ENCODE results near the gene SULT2B1. TPM values are rescaled to one million over a fixed set of nuclear protein-coding genes. Genes with fewer than 3 reads are reported as not detected.
"Not testable (repeated sequence)": the region's sequence is repeated elsewhere in the genome, so short reads cannot be mapped to it uniquely, and the experiment has no call there.

Gene SULT2B1
- total RNA-seq, 1 donor from 2014 or later, result not detected

DNA sequence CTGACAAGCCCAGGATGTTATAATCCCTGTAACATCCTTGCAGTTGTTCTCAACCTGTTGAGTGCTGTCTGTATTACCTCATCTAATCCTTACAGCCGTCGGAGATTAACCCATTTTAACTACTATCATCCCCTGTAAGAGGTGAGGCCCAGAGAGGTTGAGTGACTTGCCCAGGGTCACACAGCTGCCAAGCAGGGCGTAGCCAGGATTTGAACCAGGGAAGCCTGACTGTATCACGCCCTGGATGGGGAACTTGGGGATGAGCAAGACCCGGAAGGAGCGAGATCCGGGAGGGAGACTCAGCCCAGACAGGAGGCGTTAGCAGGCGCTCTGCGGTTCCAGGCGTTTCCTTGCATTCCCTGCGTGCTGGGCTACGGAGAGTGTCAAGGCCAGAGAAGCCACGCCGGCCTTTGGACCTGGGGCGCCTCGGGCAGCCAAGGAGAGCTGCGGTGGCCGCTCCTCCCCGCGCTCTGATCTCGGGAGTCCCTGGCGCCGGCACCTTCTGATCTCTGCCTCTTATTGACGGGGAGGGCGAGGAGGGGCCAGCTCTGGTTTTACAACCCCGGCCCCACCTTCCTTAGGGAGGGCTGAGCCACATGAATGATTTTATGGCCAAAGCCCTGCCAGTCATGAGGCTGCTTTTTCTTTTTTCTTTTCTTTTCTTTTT lies 6.2 kb downstream of the SULT2B1 start:
- peak; percentile 90 for DNase-seq (ENCODE audit: low read depth)

DNA sequence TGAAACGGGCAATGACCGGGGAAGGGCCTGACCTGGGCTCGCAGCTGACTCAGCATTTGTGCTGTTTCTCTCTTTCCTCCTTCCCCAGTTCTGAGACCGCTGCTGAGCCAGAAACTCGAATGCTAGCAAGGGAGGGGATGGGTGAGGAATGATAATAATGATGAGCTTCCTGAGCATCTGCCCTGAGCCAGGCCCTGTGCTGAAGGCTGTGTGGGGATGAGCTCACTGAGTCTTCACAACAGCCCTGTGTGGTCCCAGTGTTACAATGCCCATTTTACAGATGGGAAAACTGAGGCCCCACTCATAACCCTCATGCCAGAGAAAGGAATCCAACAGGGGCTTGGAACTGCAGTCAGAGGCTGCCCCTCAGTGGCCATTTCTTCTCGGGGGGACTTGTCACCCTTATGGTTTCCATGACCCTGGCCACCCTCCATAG lies 8.1 kb downstream of the SULT2B1 start:
- DNase-seq (ENCODE audit: low read depth), result no peak

- DNase-seq (ENCODE audit: low read depth), result no peak
Measured at GRCh38 chr19:48561412-48561811, 9.4 kb downstream of the SULT2B1 start.

DNA sequence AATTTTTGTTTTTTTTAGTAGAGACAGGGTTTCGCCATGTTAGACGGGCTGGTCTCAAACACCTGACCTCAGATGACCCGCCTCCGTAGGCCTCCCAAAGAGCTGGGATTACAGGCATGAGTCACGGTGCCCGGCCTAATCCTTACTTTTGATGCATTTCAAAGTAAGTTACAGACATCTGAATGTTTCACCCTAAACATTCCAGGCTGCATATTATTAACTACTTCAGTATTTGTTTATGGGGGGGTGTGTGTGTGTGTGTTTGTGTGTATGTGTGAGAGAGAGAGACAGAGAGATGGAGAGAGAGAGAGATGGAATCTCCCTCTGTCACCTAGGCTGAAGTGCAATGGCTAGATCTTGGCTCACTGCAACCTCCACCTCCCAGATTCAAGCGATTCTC lies 13.1 kb downstream of the SULT2B1 start:
- DNase-seq (ENCODE audit: low read depth), result peak; percentile 67

GRCh38 chr19:48568345-48568886 lies 16.4 kb downstream of the SULT2B1 start:
- DNase-seq (ENCODE audit: low read depth), result peak; percentile 91

DNA sequence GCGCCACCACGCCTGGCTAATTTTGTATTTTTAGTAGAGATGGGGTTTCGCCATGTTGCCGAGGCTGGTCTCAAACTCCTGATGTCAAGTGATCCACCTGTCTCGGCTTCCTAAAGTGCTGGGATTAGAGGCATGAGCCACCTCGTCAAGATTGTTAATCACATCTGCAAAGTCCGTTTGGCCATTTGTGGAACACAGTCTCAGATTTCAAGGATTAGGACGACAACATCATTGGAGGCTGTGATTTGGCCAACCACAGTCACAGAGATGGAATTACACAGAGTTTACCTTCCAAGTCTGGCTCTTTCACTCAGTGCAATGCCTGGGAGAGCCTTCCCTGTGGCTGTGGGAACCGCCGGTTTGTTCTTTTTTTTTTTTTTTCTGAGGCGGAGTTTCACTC lies 17.8 kb downstream of the SULT2B1 start:
- peak; percentile 29 for DNase-seq (ENCODE audit: low read depth)

GRCh38 chr19:48571378-48572162 lies 19.6 kb downstream of the SULT2B1 start:
- peak; percentile 13 for DNase-seq (ENCODE audit: low read depth)

GRCh38 chr19:48573163-48573505 lies 21.2 kb downstream of the SULT2B1 start:
- DNase-seq (ENCODE audit: low read depth), result no peak

GRCh38 chr19:48575931-48576622 lies 24.1 kb downstream of the SULT2B1 start:
- DNase-seq (ENCODE audit: low read depth), result no peak

- not testable (repeated sequence) for DNase-seq (ENCODE audit: low read depth)
Measured at GRCh38 chr19:48577908-48578307, 25.9 kb downstream of the SULT2B1 start.

GRCh38 chr19:48578891-48579290 lies 26.9 kb downstream of the SULT2B1 start:
- DNase-seq (ENCODE audit: low read depth), result no peak

DNA sequence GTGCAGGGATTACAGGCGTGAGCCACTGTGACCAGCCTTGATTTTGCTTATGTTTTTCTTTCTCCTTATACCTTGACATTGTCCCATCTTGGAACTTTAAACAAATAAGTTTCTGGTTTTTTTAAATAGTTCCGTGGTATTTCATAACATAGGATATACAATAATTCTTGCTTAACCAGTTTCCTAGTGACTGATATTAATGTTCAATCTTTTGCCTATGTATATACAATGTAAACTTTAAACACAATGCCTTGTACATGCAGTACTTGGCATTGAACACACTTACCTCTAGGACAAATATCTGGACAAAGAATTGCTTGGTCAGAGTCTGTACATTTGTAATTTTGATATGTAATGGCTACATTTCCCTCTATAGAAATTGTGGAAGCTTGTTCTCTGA lies 30.2 kb downstream of the SULT2B1 start:
- DNase-seq (ENCODE audit: low read depth), result no peak

DNA sequence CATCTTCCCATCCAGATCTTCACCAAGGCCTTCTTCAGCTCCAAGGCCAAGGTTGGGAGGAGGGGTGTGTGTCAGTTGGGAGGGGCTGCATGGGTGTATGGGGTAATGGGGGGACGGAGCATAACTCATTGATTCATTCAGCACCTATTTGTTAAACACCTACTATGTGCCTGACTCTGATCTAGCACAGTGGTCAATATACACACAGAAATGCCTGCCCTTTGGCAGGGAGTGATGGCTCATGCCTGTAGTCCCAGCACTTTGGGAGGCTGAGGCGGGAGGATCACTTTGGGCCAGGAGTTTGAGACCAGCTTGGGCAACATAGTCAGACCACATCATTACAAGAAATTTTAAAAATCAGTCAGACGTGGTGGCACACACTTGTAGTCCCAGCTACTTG lies 35.4 kb downstream of the SULT2B1 start:
- no peak for DNase-seq (ENCODE audit: low read depth)

DNA sequence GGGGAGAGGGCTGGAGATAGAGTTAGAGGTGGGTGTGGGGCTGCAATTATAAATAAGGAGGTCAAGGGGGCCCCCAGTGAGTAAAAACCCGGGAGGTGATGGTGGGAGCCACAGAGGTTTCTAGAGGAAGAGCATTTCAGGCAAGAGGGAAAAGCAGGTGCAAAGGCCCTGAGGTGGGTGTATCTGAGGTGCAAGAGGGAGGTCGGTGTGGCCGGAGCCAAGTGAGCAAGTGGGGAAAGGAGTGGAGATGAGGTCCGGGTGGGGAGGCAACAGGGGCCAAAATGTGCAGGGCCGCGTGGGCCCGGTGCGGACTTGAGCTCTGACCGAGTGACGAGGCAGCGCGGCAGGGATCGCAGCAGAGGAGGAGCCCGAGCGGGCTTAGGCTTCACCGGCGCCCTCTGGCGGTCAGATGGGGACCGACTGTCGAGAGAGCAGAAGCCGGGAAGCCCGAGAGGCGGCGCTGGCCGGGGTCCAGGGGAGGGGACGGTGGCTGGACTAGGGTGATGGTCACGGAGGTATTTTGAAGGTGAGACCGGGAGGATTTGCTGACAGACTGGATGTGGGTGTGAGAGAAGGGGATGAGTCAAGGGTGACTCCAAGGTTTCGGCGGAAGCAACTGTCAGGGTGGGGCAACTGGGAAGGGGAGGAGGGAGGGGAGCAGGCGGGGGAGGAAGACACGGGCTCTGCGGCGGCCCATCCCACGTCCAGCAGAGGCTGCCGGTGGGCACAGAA lies 36.9 kb downstream of the SULT2B1 start:
- peak; percentile 71 for DNase-seq (ENCODE audit: low read depth)

DNA sequence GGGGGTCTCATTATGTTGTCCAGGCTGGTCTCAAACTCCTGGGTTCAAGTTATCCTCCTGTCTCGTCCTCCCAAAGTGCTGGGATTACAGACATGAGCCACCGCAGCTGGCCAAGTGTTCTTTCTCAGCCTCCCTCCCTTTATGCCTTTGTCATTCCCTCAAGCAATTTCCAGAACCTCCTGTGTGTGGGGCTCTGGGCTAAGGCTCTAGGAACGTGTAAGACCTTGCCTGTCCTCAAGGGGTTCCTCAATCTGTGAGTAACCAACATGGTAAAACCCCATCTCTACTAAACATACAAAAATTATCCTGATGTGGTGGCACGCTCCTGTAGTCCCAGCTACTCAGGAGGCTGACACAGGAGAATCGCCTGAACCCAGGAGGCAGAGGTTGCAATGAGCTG lies 39.0 kb downstream of the SULT2B1 start:
- DNase-seq (ENCODE audit: low read depth), result no peak

- DNase-seq (ENCODE audit: low read depth), result no peak
Measured at GRCh38 chr19:48595171-48595570, 43.2 kb downstream of the SULT2B1 start.

DNA sequence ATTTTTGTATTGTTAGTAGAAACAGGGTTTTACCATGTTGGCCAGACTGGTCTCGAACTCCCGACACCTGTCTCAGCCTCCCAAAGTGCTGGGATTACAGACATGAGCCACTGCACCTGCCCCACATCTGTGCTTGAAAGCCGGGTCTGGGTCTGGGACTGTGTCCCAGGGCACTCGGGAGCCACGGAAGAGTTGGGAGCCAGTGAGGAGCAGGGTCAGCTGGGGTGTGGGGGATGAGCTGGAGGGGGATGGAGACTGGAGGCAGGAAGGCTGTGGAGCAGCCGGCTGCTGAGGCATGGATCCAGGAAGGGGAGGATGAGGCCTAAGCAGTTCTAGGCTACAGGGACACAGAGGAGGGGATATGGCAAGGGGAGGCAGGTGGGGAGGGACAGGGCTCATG lies 43.9 kb downstream of the SULT2B1 start:
- DNase-seq (ENCODE audit: low read depth), result no peak

- DNase-seq (ENCODE audit: low read depth), result no peak
Measured at GRCh38 chr19:48596237-48596636, 44.3 kb downstream of the SULT2B1 start.

DNA sequence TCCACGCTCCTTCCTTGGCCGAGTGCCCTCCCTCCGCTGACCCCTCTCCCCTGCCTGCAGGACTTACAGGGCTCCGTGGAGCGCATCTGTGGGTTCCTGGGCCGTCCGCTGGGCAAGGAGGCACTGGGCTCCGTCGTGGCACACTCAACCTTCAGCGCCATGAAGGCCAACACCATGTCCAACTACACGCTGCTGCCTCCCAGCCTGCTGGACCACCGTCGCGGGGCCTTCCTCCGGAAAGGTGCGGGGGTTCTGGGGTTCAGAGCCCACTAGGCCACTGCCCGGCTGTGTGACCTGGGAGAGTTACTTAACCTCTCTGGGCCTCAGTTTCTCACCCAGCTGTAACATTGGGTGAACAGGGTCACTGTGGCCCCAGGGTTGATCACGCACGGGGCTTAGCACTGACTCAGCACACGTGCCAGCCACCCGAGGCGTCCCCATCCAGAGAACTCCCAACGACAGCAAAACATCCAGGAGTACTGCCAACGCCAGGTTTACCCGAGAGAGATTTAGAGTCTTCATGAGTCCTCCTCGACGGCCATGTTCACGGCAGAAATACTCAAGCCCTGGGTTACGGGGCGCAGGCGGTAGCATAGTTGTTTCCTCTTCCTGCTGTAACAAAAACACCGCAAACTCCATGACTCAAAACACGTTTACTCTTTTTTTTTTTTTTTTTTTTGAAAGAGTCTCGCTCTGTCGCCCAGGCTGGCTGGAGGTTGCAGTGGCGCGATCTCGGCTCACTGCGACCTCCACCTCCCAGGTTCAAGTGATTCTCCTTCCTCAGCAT lies 44.9 kb downstream of the SULT2B1 start:
- DNase-seq (ENCODE audit: low read depth), result peak; percentile 31

DNA sequence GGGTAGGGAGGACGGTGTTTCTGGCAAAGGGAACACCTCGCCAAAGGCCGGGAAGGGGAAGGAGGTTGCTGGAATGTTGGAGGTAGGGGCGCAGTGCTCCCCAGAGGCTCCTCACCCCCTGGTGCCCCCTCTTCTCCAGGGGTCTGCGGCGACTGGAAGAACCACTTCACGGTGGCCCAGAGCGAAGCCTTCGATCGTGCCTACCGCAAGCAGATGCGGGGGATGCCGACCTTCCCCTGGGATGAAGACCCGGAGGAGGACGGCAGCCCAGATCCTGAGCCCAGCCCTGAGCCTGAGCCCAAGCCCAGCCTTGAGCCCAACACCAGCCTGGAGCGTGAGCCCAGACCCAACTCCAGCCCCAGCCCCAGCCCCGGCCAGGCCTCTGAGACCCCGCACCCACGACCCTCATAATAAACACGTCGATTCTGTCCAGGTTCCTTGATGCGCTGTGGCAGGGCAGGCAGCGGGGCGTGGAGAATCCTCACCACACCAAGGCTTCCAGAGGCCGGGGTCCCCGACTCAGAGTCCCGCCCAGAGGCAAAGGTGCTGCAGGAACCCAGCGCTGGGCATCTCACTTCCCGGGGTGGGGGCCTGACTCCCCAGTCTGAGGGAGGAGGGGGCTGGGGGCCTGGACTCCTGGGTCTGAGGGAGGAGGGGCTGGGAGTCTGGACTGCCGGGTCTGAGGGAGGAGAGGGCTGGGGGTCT lies 47.2 kb downstream of the SULT2B1 start:
- no peak for DNase-seq (ENCODE audit: low read depth)
